GM18907 (cell line): ENCODE measurements around the gene KRT76.

Experiments used
- ATAC-seq: cut with Tn5 transposase; IDR thresholded peaks from one replicate; pipeline ENCODE4 v1.9.1; 2021; ENCODE audit warnings: mild to moderate bottlenecking, moderate library complexity; ENCODE audit not compliant: unreplicated experiment

KRT76 gene

GRCh38 chr12:52776913-52777395 is at the start of gene KRT76:
TSS of gene KRT76 (minus strand) at chr12:52777345. CDS start at chr12:52777291, 54 bp downstream.
- ATAC-seq = no peak

DNA sequence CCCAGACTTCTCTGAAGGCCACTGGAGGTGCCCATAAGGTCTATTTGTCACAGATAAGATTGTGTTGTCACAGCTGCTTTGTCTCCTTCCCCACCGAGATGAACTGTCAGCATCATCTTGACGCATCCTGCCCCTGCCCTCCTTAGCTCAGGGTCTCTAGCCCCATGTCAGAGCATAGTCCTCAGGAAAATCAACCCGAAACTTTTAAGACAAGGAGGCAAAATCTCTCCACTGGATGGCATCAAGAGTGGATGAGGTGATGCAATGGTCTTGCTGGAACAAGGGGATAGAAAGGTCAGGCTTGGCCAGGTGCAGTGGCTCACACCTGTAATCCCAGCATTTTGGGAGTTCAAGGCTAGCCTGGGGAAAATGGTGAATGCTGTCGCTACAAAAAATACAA is 48.8 kb upstream of the KRT76 start:
- ATAC-seq = no peak

DNA sequence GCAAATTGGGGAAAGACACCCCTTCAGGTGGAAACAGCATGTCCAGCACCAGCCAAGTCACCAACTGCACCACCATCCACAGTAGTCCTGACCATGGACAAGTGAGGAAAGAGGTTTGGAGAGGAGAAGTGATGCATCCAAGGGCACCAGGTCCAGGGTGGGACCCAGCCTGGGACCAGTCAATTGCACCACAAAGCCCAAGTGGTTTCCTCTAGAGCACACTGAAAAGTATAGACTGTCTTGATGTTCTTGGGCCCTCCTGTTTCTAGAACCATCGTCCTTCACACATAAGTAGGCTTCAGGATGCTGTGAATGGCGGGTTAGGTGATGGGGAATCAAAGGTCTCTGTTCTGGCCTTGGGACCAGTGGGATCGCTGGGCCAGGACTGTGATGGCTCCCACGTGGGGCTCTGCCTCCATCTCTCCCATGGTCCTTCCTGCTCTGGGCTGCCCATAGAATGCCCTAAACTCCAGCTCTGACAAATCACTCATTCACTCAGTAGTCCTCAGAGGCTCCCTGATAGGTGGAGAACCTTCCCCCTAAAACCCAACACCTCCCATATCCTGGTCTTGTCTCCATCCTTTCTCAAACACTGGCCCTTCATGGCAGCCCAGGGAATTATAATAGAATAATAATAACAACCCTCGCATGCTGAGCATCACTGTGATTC is 47.7 kb upstream of the KRT76 start:
- no peak for ATAC-seq

- no peak for ATAC-seq
Observed at GRCh38 chr12:52823761-52824450, 46.8 kb upstream of the KRT76 start.

DNA sequence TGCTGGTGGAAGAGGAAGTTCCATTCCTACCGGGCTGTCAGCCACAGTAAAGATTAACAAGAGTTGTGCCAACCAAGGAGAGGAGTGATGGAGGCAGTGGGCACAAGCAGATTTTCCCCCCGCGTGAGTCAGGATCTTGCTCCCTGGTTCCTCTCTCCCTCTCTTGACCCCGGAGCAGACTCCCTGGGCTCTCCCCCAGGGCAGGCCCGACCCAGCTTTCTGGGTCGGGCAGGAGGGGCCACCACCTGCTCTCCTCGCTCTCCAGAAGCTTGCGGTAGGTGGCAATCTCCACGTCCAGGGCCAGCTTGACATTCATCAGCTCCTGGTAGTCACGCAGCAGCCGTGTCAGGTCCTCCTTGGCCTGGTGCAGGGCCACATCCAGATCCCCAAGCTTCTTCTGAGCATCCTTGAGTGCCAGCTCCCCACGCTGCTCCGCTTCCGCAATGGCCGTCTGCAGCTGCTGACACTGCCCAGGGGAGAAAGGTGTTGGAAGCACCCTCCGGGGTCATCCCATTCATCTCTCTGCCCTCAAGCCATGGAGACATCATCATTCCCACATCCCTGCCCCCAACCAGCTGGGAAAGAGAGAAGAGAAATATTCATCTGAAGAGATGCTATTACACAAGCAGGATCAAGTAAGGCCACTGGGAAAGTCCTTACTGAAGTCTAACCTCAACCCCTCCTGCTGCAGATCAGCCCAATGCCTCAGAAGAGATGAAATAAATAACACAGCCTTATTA is 45.8 kb upstream of the KRT76 start:
- no peak for ATAC-seq

GRCh38 chr12:52821826-52822660 is 44.9 kb upstream of the KRT76 start:
- ATAC-seq = no peak

DNA sequence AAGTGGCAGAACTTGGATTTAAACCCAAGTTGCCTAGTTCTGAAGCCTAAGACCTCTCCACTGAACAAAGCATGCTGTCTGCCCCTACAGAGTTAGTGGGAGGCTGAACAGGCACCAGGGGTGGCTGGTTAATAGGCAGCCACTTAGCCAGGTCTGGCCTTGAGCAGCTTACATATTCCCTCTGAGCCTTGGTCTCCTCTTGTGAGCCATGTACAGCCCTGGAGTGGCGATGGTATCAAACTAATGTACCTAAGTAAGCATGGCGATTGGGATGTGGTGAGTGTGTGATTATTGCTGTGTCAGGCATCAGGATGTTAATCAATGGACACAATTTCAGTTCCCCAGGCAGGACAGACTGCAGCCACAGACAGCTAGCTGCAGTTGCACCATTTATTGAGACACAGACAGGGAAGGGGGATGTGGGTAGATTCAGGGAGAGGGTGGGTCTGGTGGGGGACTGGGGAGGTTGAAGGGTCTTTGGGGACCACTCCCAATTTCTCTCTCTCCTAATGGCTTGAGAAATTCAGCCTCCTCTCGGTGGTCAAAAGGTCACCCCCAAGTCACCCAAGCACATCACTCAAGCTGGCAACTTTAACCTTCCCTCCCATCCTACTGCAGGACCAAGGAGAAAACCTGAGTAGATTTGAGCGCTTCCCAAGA is 44.1 kb upstream of the KRT76 start:
- ATAC-seq = no peak

DNA sequence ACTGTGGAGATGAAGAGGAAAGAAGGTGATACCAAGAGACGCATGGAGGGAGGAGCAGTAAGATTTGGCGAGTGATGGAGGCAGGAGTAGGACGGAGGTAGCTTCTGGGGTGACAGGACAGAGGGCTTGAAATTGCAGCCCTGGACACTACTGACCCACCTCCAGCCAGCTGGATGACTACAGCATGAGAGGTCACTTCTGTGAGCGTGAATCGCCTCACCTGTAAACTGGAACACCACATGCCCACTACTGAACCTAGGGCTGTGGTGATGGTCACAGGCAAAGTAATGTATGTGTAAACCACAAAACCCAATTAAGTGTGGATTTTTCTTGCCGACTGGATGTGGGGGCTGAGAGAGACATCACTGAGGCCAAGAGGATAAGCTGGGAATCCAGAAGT is 43.4 kb upstream of the KRT76 start:
- no peak for ATAC-seq

DNA sequence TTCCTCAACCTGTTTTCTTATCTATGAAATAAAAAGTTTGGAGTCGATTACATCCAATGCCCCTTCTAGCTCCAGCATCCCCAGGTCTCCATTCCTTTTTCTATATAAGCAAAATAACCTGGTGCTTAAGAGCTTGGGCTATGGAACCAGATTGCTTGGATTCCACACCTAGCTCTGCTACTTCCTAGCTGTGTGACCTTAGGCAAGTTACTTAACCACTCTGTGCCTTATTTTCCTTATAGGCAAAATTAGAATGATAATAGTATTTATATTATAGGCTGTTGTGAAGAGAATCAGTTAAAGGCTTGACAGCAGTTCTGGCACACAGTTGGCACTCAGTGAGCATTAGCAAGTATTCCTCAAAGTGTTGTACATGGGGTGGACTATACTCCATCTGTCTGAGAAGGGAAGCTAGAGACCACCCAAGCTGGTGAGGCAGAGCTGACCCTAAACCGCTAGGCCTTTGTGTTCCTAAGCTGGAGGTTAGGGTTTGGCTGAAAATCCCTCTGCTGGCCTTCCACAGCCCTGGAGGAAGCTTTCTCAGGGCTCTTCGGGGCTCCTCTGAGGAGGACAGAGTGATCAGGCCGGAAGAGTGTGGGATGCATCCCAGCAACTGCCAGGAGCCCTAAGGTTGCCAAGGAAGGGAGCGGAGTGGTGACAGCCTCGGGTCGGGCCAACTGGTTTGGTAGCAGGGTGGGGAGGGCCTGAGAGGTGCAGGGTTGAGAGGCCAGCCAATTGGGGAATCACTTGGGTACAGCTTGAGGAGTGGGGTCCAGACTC is 42.8 kb upstream of the KRT76 start:
- ATAC-seq = no peak

DNA sequence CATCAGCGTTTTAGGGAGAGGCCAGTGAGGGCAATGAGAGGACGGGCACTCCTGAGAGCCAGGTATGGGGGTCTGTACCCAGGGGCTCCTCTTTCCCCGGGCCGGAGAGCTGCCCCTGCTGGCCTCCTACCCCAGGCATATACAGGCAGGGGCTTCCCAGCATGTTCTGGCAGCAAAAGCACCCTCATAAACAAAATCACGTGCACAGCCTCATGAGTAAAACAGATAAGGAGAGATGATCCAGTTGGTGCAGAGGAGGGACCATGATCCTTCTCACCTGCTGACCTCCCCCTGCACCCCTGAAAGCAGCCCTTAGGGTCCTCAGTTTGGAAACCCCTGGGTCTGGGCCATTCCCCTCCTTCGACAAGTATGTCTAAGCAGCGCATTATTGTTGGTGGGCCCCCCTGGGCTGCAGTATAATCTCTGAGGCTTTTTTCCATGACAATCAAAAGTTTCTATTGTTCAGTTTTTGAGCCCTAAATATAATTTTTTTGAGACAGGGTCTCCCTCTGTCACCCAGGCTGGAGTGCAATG is 41.8 kb upstream of the KRT76 start:
- ATAC-seq = no peak

- ATAC-seq = no peak
Observed at GRCh38 chr12:52818388-52818787, 41.2 kb upstream of the KRT76 start.

DNA sequence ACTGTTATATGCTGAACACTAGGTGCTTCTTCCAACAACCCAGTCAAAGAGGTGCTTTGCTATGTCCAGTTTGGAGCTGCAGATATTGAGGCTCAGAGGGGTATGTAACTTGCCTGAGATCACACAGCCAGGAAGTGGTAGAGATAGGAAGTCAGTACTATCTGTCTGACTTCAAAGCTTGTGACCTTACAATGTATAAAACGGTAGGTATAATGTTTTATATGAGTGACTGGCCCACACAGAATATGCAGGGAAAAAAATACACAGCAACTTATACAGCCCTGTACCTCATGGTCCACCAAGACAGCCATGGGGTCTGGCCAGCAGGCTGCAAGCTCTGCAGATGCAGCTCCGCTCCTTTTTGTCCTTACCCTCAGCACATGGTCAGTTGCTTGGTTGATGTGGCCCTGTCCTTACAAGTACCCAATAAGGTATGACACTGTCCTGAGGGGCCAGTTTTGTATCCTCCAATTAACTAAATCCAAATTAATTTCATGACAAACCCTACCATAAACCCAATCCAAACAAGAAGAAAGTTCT is 40.6 kb upstream of the KRT76 start:
- ATAC-seq = no peak

- no peak for ATAC-seq
Observed at GRCh38 chr12:52817003-52817698, 40.0 kb upstream of the KRT76 start.

GRCh38 chr12:52815676-52816588 is 38.8 kb upstream of the KRT76 start:
- ATAC-seq = no peak

- no peak for ATAC-seq
Observed at GRCh38 chr12:52815161-52815560, 38.0 kb upstream of the KRT76 start.

GRCh38 chr12:52814710-52815155 is 37.6 kb upstream of the KRT76 start:
- ATAC-seq = no peak
